Progenitor cell of endocrine pancreas (in vitro differentiated cells): ENCODE data around the gene ATXN10. TPM values are rescaled to one million over a fixed set of nuclear protein-coding genes. Genes with fewer than 3 reads are reported as not detected.
"Not testable (repeated sequence)": the region's sequence is repeated elsewhere in the genome, so short reads cannot be mapped to it uniquely, and the experiment has no call there.

ENCODE experiments used
- DNase-seq: peaks from one replicate; pipeline ENCODE4 v3.0.0; 2021; ENCODE audit warnings: low spot score; ENCODE audit not compliant: unreplicated experiment
- H3K27ac Mint-ChIP-seq: 2 replicates; pipeline ENCODE4 v1.8.0; 2021; ENCODE audit warnings: mild to moderate bottlenecking, moderate library complexity, mixed read lengths
- H3K27me3 Mint-ChIP-seq: 2 replicates; pipeline ENCODE4 v1.8.0; 2021; ENCODE audit warnings: mixed read lengths
- H3K36me3 Mint-ChIP-seq: 2 replicates; pipeline ENCODE4 v1.8.0; 2022; ENCODE audit warnings: mixed read lengths; ENCODE audit not compliant: insufficient read depth
- H3K4me1 Mint-ChIP-seq: 2 replicates; pipeline ENCODE4 v1.8.0; 2021; ENCODE audit warnings: low read depth, mixed read lengths
- H3K4me3 Mint-ChIP-seq: 2 replicates; pipeline ENCODE4 v1.8.0; 2021; ENCODE audit warnings: low read depth, mild to moderate bottlenecking, moderate library complexity, mixed read lengths
- H3K9me3 Mint-ChIP-seq: 2 replicates; pipeline ENCODE4 v1.8.0; 2021; ENCODE audit warnings: low read depth, mixed read lengths
- CTCF ChIP-seq: fragments of 200-600 bp; sonication (generic); IDR thresholded peaks from one replicate; pipeline ENCODE4 v1.5.0; 2021; ENCODE audit warnings: antibody characterized with exemption, mild to moderate bottlenecking; ENCODE audit not compliant: unreplicated experiment
- total RNA-seq: library from RNA; stranded (reverse); gene quantifications from 2 replicates; pipeline ENCODE4 v1.2.1, GENCODE V29; 2021

ATXN10 gene
- total RNA-seq, 1 donor from 2014 or later = 177 TPM

GRCh38 chr22:45651931-45652528 lies 19.6 kb upstream of the ATXN10 start:
- no peak overlapping the region for H3K4me3 Mint-ChIP-seq
- H3K27me3 Mint-ChIP-seq = peaks cover 42% of the 10 kb centered on the region
- no peaks in the 10 kb centered on the region for H3K36me3 Mint-ChIP-seq
- H3K27ac Mint-ChIP-seq = no peak overlapping the region
- no peaks in the 10 kb centered on the region for H3K9me3 Mint-ChIP-seq
- H3K4me1 Mint-ChIP-seq = peaks cover 8% of the 10 kb centered on the region
- TF ChIP-seq CTCF = no peak
- no peak for DNase-seq

GRCh38 chr22:45656577-45656976 lies 15.1 kb upstream of the ATXN10 start:
- Mint-ChIP-seq H3K36me3 (no peaks in the 10 kb centered on the region), H3K4me3 (no peak overlapping the region)
- no peak for TF ChIP-seq CTCF

GRCh38 chr22:45657701-45658100 lies 13.9 kb upstream of the ATXN10 start:
- H3K4me1 Mint-ChIP-seq = peaks cover 12% of the 10 kb centered on the region
- H3K9me3 Mint-ChIP-seq = no peaks in the 10 kb centered on the region
- TF ChIP-seq CTCF = no peak
- no peak overlapping the region for H3K4me3 Mint-ChIP-seq
- no peaks in the 10 kb centered on the region for H3K36me3 Mint-ChIP-seq
- no peak for DNase-seq
- no peak overlapping the region for H3K27ac Mint-ChIP-seq
- peaks cover 14% of the 10 kb centered on the region for H3K27me3 Mint-ChIP-seq

More at GRCh38 chr22:45656577-45656976, 15.1 kb upstream of the ATXN10 start:
- peaks cover 10% of the 10 kb centered on the region for H3K27me3 Mint-ChIP-seq
- no peaks in the 10 kb centered on the region for H3K9me3 Mint-ChIP-seq
- H3K27ac Mint-ChIP-seq = no peak overlapping the region
- no peak for DNase-seq
- H3K4me1 Mint-ChIP-seq = peaks cover 9% of the 10 kb centered on the region

- DNase-seq = no peak
- TF ChIP-seq CTCF = no peak
- peaks cover 31% of the 10 kb centered on the region for H3K27me3 Mint-ChIP-seq
- peaks cover 9% of the 10 kb centered on the region for H3K4me1 Mint-ChIP-seq
- no peak overlapping the region for H3K27ac Mint-ChIP-seq
- H3K9me3 Mint-ChIP-seq = peaks cover 3% of the 10 kb centered on the region
- H3K36me3 Mint-ChIP-seq = no peaks in the 10 kb centered on the region
- H3K4me3 Mint-ChIP-seq = no peak overlapping the region
Observed at GRCh38 chr22:45664136-45664646, 7.4 kb upstream of the ATXN10 start.

- DNase-seq = no peak
- Mint-ChIP-seq H3K9me3 (peaks cover 3% of the 10 kb centered on the region), H3K4me3 (no peak overlapping the region), H3K27ac (no peak overlapping the region), H3K27me3 (peaks cover 28% of the 10 kb centered on the region), H3K4me1 (peaks cover 16% of the 10 kb centered on the region), H3K36me3 (no peaks in the 10 kb centered on the region)
- no peak for TF ChIP-seq CTCF
Observed at GRCh38 chr22:45667486-45667885, 4.1 kb upstream of the ATXN10 start.

GRCh38 chr22:45670363-45670762 lies 1.3 kb upstream of the ATXN10 start:
- H3K27me3 Mint-ChIP-seq = not testable (repeated sequence)

More at GRCh38 chr22:45670363-45670762, 1.3 kb upstream of the ATXN10 start:
- not testable (repeated sequence) for H3K27ac Mint-ChIP-seq, DNase-seq, H3K4me3 Mint-ChIP-seq, H3K9me3 Mint-ChIP-seq, H3K36me3 Mint-ChIP-seq
- peaks cover 38% of the 10 kb centered on the region for H3K4me1 Mint-ChIP-seq
